ENCODE measurements around the gene ARHGEF19. TPM values are rescaled to one million over a fixed set of nuclear protein-coding genes. Genes with fewer than 3 reads are reported as not detected.

Gene ARHGEF19
- total and polyA plus RNA-seq, 7 donors = 0.99 to 2.4 (median 1.3) TPM

- TF ChIP-seq CTCF (IDR thresholded peaks at IDR 0.05) = no peak
- WGBS, 3 donors = 9 to 13% (median 12%) methylated on average over 32 to 60 of the region's 60 CpGs
- H3K36me3 ChIP-seq (ENCODE audit: insufficient read depth in 1 of 2, low read depth in 1 of 2) = no peaks in the 10 kb centered on the region
- DNase-seq (no peak), ATAC-seq (peak in 1 of 4 donors; percentile 58)
- H3K4me1 ChIP-seq = peaks cover 4% of the 10 kb centered on the region
- H3K4me3 ChIP-seq = peak overlapping the region; percentile 54
- intact Hi-C loops (cut with DNase I) = no loop called here
- no peak overlapping the region for H3K27ac ChIP-seq
- no peaks in the 10 kb centered on the region for H3K9me3 ChIP-seq
- H3K27me3 ChIP-seq (ENCODE audit: insufficient read depth in 3 of 3, low read length in 2 of 3) = peaks cover 0 to 31% (median 2%) of the 10 kb centered on the region in 3 donors
Observed at GRCh38 chr1:16167331-16168143, 44.9 kb downstream of the ARHGEF19 start.

- ATAC-seq (no peak), DNase-seq (no peak)
- 46 to 98% (median 50%) methylated on average over 2 of the region's 2 CpGs for WGBS, 3 donors
- Histone ChIP-seq H3K36me3 (ENCODE audit: insufficient read depth in 1 of 2, low read depth in 1 of 2) (no peaks in the 10 kb centered on the region), H3K27ac (no peak overlapping the region), H3K4me3 (no peak overlapping the region), H3K4me1 (peaks cover 4% of the 10 kb centered on the region), H3K9me3 (no peaks in the 10 kb centered on the region), H3K27me3 (ENCODE audit: insufficient read depth in 3 of 3, low read length in 2 of 3) (peaks cover 0 to 25% (median 2%) of the 10 kb centered on the region in 3 donors)
- no peak for TF ChIP-seq CTCF (IDR thresholded peaks at IDR 0.05)
- intact Hi-C loops (cut with DNase I) = no loop called here
Observed at GRCh38 chr1:16166117-16166516, 46.3 kb downstream of the ARHGEF19 start.

- peaks cover 0 to 25% (median 2%) of the 10 kb centered on the region in 3 donors for H3K27me3 ChIP-seq (ENCODE audit: insufficient read depth in 3 of 3, low read length in 2 of 3)
- 73 to 84% (median 77%) methylated on average over 7 of the region's 7 CpGs for WGBS, 3 donors
- no peak overlapping the region for H3K4me3 ChIP-seq
- DNase-seq = no peak
- no peaks in the 10 kb centered on the region for H3K36me3 ChIP-seq (ENCODE audit: insufficient read depth in 1 of 2, low read depth in 1 of 2)
- intact Hi-C loops (cut with DNase I) = no loop called here
- ATAC-seq = no peak
- no peak for TF ChIP-seq CTCF (IDR thresholded peaks at IDR 0.05)
- no peaks in the 10 kb centered on the region for H3K9me3 ChIP-seq
- H3K27ac ChIP-seq = no peak overlapping the region
- peaks cover 4% of the 10 kb centered on the region for H3K4me1 ChIP-seq
Observed at GRCh38 chr1:16165548-16165947, 46.9 kb downstream of the ARHGEF19 start.

- H3K9me3 ChIP-seq = no peaks in the 10 kb centered on the region
- no peak overlapping the region for H3K27ac ChIP-seq
- no peaks in the 10 kb centered on the region for H3K36me3 ChIP-seq (ENCODE audit: insufficient read depth in 1 of 2, low read depth in 1 of 2)
- ATAC-seq (no peak), DNase-seq (no peak)
- intact Hi-C loops (cut with DNase I) = no loop called here
- H3K4me1 ChIP-seq = peaks cover 4% of the 10 kb centered on the region
- H3K4me3 ChIP-seq = no peak overlapping the region
- WGBS, 3 donors = 43 to 49% (median 48%) methylated on average over 5 of the region's 5 CpGs
- peaks cover 0 to 24% (median 2%) of the 10 kb centered on the region in 3 donors for H3K27me3 ChIP-seq (ENCODE audit: insufficient read depth in 3 of 3, low read length in 2 of 3)
- TF ChIP-seq CTCF (IDR thresholded peaks at IDR 0.05) = no peak
Observed at GRCh38 chr1:16165073-16165364, 47.4 kb downstream of the ARHGEF19 start.
